Fibroblast of the aortic adventitia (primary cell): Measurements from ENCODE around the gene CFAP45. TPM values are rescaled to one million over a fixed set of nuclear protein-coding genes. Genes with fewer than 3 reads are reported as not detected.
A peak's percentile ranks its signal among the peaks of the same experiment; 100 is the strongest.

ENCODE experiments used
- DNase-seq: peaks from one replicate; pipeline ENCODE4 v3.0.0-alpha.2; 2010; ENCODE audit warnings: low read depth
- H3K4me3 ChIP-seq: 2 replicates; pipeline ENCODE4 v1.5.1; 2011; ENCODE audit warnings: low read depth, mild to moderate bottlenecking, control low read depth, low read length, moderate library complexity
- CTCF ChIP-seq: IDR thresholded peaks from 2 replicates; pipeline ENCODE4 v1.5.1; 2011; ENCODE audit warnings: mild to moderate bottlenecking, low read length, control low read depth, inconsistent platforms; ENCODE audit not compliant: insufficient read depth
- total RNA-seq: library from RNA; depleted of rRNA; stranded (reverse); fragments of >200 nt; gene quantifications from 2 replicates; pipeline ENCODE4 v1.2.3, GENCODE V29; 2012; ENCODE audit warnings: low replicate concordance

CFAP45 gene
- total RNA-seq, 1 donor: 0.27 TPM

GRCh38 chr1:159873530-159874143 is 26.3 kb downstream of the CFAP45 start:
- DNase-seq: no peak
- no peak for TF ChIP-seq CTCF
- no peak overlapping the region for H3K4me3 ChIP-seq

DNA sequence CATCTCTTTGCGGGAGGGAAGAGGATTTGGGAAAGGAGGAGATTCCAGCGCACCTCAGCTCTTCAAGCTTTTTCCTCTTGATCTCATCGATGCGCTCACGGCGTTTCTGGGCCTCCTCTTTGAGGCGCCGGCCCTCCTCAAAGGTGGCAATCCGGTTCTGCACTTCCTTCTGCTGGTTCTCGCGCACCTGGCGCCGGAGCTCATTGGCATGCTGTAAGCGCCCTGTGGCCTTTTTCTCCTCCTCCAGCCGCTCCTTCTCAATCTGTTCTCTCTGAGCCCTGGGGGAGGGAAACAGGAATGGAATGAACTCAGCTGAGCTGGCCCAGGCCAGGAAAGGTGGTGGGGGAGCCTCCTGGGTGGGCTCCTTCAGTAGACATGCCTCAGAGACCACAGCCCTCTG is 27.1 kb downstream of the CFAP45 start:
- DNase-seq: no peak
- TF ChIP-seq CTCF: no peak
- H3K4me3 ChIP-seq: no peak overlapping the region

GRCh38 chr1:159870704-159871103 is 29.3 kb downstream of the CFAP45 start:
- no peak for DNase-seq
- H3K4me3 ChIP-seq: no peak overlapping the region
- TF ChIP-seq CTCF: no peak

DNA sequence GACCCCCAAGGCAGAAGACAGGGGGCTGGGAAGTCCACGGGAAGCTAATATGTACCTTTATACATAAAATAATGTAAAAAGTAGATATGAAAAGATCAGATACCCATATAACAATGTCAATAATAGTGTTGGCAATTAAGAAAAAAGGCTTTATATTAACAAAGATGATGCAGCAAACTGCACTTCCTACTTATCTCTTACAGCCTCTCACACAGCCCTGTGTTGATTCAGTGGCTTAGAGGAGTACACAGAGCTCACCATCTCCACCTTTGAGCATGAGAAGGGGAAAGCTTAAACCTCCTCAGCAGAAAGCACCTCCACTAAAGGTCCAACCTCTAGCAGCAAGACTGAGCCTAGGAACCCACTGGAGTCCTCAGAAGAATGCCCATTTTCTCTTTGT is 30.4 kb downstream of the CFAP45 start:
- DNase-seq: no peak
- H3K4me3 ChIP-seq: no peak overlapping the region
- no peak for TF ChIP-seq CTCF

DNA sequence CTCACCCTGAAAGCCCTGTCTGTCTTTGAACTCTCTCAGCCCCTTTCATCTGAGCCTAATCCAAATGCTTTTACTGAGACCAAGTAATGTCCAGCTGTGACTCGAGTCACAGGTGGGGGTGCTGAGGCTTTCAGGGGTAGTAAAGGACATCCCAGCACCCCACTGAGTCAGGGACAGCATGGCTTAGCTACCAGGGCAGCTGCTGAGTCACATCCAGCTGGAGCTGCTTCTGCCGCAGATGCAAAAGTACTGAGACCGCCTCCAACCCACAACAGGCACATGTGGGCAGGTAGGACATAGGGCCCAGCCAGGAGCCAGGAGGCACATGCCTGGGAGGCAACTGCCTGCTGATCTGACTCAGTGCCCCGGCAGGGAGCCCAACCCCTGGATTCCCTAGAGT is 30.8 kb downstream of the CFAP45 start:
- peak; percentile 24 for DNase-seq
- H3K4me3 ChIP-seq: no peak overlapping the region
- TF ChIP-seq CTCF: no peak

GRCh38 chr1:159868766-159869165 is 31.2 kb downstream of the CFAP45 start:
- TF ChIP-seq CTCF: no peak

GRCh38 chr1:159867664-159868026 is 32.3 kb downstream of the CFAP45 start:
- DNase-seq: no peak
- no peak for TF ChIP-seq CTCF
- H3K4me3 ChIP-seq: no peak overlapping the region

More at GRCh38 chr1:159868766-159869165, 31.2 kb downstream of the CFAP45 start:
- DNase-seq: no peak
- no peak overlapping the region for H3K4me3 ChIP-seq
